ENCODE data around the gene KIF21B.

KIF21B gene

DNA sequence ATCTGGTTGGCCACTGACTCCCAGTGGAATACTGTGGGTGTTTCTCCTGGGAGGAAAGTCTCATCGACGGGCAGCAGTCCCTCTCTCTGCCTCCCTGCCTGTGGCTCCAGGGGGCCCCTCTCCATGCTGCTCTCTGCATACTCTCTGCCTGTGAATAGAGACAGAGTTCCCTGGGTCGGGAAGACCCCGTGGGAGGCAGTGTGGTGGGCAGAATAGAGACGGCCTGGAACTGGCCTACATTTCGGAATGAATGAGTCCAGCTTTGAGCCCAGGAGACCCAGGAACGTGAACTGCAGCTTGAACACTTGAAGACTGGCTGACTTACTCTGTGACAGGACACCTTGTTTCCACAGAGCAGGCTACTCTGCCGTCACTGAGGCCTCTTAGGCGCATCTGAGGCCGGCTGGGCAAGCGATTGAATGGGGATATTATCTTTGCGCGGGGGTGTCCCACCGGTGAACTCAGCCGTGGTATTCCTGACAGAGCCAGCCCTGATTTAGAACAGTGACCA lies 64.0 kb downstream of the KIF21B start:
- H2AFZ ChIP-seq (ENCODE audit: low read depth, low read length), result no peak overlapping the region
- H3K27me3 ChIP-seq (ENCODE audit: low read depth, low read length), result peaks cover 17% of the 10 kb centered on the region
- H4K20me1 ChIP-seq (ENCODE audit: insufficient read depth, low read length), result no peaks in the 10 kb centered on the region
- H3K9ac ChIP-seq (ENCODE audit: low read length), result no peak overlapping the region
- H3K9me3 ChIP-seq (ENCODE audit: insufficient read depth, low read length), result no peaks in the 10 kb centered on the region
- H3K4me3 ChIP-seq (ENCODE audit: low read length), result no peak overlapping the region
- H3K36me3 ChIP-seq (replicated peaks; ENCODE audit: low read depth, low read length), result no peaks in the 10 kb centered on the region
- no peak overlapping the region for H3K4me2 ChIP-seq (ENCODE audit: low read length)
- no peaks in the 10 kb centered on the region for H3K4me1 ChIP-seq (ENCODE audit: low read length)
- no peak overlapping the region for H3K27ac ChIP-seq (ENCODE audit: low read length)
- H3K79me2 ChIP-seq (ENCODE audit: low read length), result no peaks in the 10 kb centered on the region
- TF ChIP-seq EZH2phosphoT487 (IDR thresholded peaks at IDR 0.05; ENCODE audit: low read depth), result no peak
- TF ChIP-seq, protein P1, sequence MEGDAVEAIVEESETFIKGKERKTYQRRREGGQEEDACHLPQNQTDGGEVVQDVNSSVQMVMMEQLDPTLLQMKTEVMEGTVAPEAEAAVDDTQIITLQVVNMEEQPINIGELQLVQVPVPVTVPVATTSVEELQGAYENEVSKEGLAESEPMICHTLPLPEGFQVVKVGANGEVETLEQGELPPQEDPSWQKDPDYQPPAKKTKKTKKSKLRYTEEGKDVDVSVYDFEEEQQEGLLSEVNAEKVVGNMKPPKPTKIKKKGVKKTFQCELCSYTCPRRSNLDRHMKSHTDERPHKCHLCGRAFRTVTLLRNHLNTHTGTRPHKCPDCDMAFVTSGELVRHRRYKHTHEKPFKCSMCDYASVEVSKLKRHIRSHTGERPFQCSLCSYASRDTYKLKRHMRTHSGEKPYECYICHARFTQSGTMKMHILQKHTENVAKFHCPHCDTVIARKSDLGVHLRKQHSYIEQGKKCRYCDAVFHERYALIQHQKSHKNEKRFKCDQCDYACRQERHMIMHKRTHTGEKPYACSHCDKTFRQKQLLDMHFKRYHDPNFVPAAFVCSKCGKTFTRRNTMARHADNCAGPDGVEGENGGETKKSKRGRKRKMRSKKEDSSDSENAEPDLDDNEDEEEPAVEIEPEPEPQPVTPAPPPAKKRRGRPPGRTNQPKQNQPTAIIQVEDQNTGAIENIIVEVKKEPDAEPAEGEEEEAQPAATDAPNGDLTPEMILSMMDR (IDR thresholded peaks at IDR 0.05; ENCODE audit: low read depth, low read length), result no peak

DNA sequence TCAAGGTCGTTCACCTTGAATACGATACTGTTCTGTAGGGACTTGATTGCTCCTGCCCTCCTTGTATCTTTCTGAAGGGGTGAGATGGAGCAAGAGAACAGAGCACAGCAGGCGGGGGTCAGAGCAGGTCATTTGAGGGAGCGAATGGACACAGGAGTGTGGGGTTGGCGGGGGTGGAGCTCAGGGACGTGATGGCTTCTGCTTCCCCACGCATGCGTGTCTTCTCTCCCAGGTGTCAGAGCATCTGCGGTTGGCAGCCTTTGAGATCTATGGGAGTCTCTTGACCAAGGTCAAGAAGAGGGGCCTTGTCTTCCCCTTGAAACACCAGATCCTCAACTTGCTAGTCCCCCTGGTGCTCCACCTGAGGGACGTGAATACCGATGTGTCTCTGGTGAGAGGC lies 64.9 kb downstream of the KIF21B start:
- Histone ChIP-seq H3K79me2 (ENCODE audit: low read length) (no peaks in the 10 kb centered on the region), H3K27ac (ENCODE audit: low read length) (no peak overlapping the region), H3K9ac (ENCODE audit: low read length) (no peak overlapping the region), H2AFZ (ENCODE audit: low read depth, low read length) (no peak overlapping the region), H3K4me3 (ENCODE audit: low read length) (no peak overlapping the region), H3K36me3 (replicated peaks; ENCODE audit: low read depth, low read length) (no peaks in the 10 kb centered on the region), H3K27me3 (ENCODE audit: low read depth, low read length) (peaks cover 23% of the 10 kb centered on the region), H3K9me3 (ENCODE audit: insufficient read depth, low read length) (no peaks in the 10 kb centered on the region), H3K4me2 (ENCODE audit: low read length) (no peak overlapping the region), H3K4me1 (ENCODE audit: low read length) (no peaks in the 10 kb centered on the region), H4K20me1 (ENCODE audit: insufficient read depth, low read length) (no peaks in the 10 kb centered on the region)
- TF ChIP-seq EZH2phosphoT487 (IDR thresholded peaks at IDR 0.05; ENCODE audit: low read depth), result no peak
- TF ChIP-seq, protein P1 (IDR thresholded peaks at IDR 0.05; ENCODE audit: low read depth, low read length), result no peak

DNA sequence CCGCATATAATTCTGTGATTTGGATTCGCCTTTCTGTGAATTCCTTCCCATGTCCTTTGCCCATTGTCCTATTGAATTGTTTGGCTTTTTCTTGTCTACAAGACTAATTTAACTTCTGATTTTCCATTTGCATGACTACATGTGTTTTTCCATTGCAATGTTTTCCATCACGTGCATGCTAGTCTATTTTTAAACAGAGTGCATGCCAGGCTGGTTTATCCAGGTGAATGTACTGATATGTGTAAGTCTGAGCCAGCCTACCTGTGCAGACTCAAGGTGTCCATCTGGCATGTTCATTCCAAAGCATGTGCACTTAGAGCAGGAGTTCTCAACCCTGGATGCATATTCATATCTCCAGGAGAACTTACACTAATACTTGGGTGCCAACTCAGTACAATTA lies 69.1 kb downstream of the KIF21B start:
- Histone ChIP-seq H3K27ac (ENCODE audit: low read length) (no peak overlapping the region), H3K27me3 (ENCODE audit: low read depth, low read length) (peaks cover 26% of the 10 kb centered on the region), H2AFZ (ENCODE audit: low read depth, low read length) (no peak overlapping the region), H3K4me3 (ENCODE audit: low read length) (no peak overlapping the region), H3K79me2 (ENCODE audit: low read length) (no peaks in the 10 kb centered on the region), H4K20me1 (ENCODE audit: insufficient read depth, low read length) (no peaks in the 10 kb centered on the region), H3K9ac (ENCODE audit: low read length) (no peak overlapping the region), H3K4me2 (ENCODE audit: low read length) (no peak overlapping the region), H3K4me1 (ENCODE audit: low read length) (no peaks in the 10 kb centered on the region), H3K36me3 (replicated peaks; ENCODE audit: low read depth, low read length) (no peaks in the 10 kb centered on the region), H3K9me3 (ENCODE audit: insufficient read depth, low read length) (no peaks in the 10 kb centered on the region)
- TF ChIP-seq, protein P1 (IDR thresholded peaks at IDR 0.05; ENCODE audit: low read depth, low read length), result no peak
- no peak for TF ChIP-seq EZH2phosphoT487 (IDR thresholded peaks at IDR 0.05; ENCODE audit: low read depth)

DNA sequence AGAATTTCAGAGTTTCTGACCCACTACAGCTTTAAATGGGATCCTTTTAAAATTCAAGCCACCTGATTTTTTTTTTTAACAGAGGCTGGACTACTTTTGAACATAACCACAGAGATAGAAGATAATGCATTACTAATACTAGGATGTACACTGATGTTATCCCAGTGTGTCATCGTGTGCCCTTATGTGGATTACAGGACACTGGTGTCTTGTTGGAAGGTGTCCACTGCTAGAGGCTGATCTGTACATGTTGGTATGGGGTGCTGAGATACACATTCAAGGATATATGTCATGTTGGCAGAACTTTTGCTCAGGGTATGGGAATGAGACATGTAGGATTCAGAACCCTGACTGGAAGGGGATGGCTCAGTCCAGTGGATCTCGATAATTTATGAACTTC lies 72.5 kb downstream of the KIF21B start:
- no peak overlapping the region for H3K27ac ChIP-seq (ENCODE audit: low read length)
- no peak overlapping the region for H3K4me3 ChIP-seq (ENCODE audit: low read length)
- H3K4me1 ChIP-seq (ENCODE audit: low read length), result no peaks in the 10 kb centered on the region
- H3K9ac ChIP-seq (ENCODE audit: low read length), result no peak overlapping the region
- no peaks in the 10 kb centered on the region for H4K20me1 ChIP-seq (ENCODE audit: insufficient read depth, low read length)
- no peak overlapping the region for H2AFZ ChIP-seq (ENCODE audit: low read depth, low read length)
- peaks cover 17% of the 10 kb centered on the region for H3K27me3 ChIP-seq (ENCODE audit: low read depth, low read length)
- H3K79me2 ChIP-seq (ENCODE audit: low read length), result no peaks in the 10 kb centered on the region
- H3K9me3 ChIP-seq (ENCODE audit: insufficient read depth, low read length), result no peaks in the 10 kb centered on the region
- no peak for TF ChIP-seq EZH2phosphoT487 (IDR thresholded peaks at IDR 0.05; ENCODE audit: low read depth)
- TF ChIP-seq, protein P1 (IDR thresholded peaks at IDR 0.05; ENCODE audit: low read depth, low read length), result no peak
- no peaks in the 10 kb centered on the region for H3K36me3 ChIP-seq (replicated peaks; ENCODE audit: low read depth, low read length)
- H3K4me2 ChIP-seq (ENCODE audit: low read length), result no peak overlapping the region

Measured in OCI-LY3 (cell line).